HS-5 (cell line): ENCODE measurements around the gene ACKR4.
"Not testable (repeated sequence)": the region's sequence is repeated elsewhere in the genome, so short reads cannot be mapped to it uniquely, and the experiment has no call there.

Experiments
- DNase-seq: peaks from one replicate; pipeline ENCODE4 v3.0.0-alpha.2; 2012; ENCODE audit warnings: low read depth

The ACKR4 gene

GRCh38 chr3:132594498-132594897 is 2.6 kb upstream of the ACKR4 start:
- DNase-seq, result no peak

GRCh38 chr3:132595014-132595413 is 2.1 kb upstream of the ACKR4 start:
- DNase-seq, result no peak

- no peak for DNase-seq
Measured at GRCh38 chr3:132596326-132596725, 744 bp upstream of the ACKR4 start.

- DNase-seq, result no peak
Measured at GRCh38 chr3:132597660-132598059, 590 bp downstream of the ACKR4 start.

- no peak for DNase-seq
Measured at GRCh38 chr3:132598181-132598580, 1.1 kb downstream of the ACKR4 start.

- DNase-seq, result not testable (repeated sequence)
Measured at GRCh38 chr3:132600614-132601013, 3.5 kb downstream of the ACKR4 start.

GRCh38 chr3:132605374-132605792 is 8.3 kb downstream of the ACKR4 start:
- no peak for DNase-seq

GRCh38 chr3:132606085-132606484 is 9.0 kb downstream of the ACKR4 start:
- no peak for DNase-seq

- not testable (repeated sequence) for DNase-seq
Measured at GRCh38 chr3:132606620-132607019, 9.6 kb downstream of the ACKR4 start.

GRCh38 chr3:132615301-132615700 is 18.2 kb downstream of the ACKR4 start:
- not testable (repeated sequence) for DNase-seq

GRCh38 chr3:132615881-132616280 is 18.8 kb downstream of the ACKR4 start:
- no peak for DNase-seq

- DNase-seq, result no peak
Measured at GRCh38 chr3:132616780-132617179, 19.7 kb downstream of the ACKR4 start.

- DNase-seq, result no peak
Measured at GRCh38 chr3:132622148-132622547, 25.1 kb downstream of the ACKR4 start.

- no peak for DNase-seq
Measured at GRCh38 chr3:132622761-132623160, 25.7 kb downstream of the ACKR4 start.

GRCh38 chr3:132623646-132624045 is 26.6 kb downstream of the ACKR4 start:
- no peak for DNase-seq

- no peak for DNase-seq
Measured at GRCh38 chr3:132624790-132625189, 27.7 kb downstream of the ACKR4 start.

GRCh38 chr3:132625613-132626012 is 28.5 kb downstream of the ACKR4 start:
- no peak for DNase-seq

GRCh38 chr3:132626955-132627354 is 29.9 kb downstream of the ACKR4 start:
- no peak for DNase-seq

- DNase-seq, result no peak
Measured at GRCh38 chr3:132628157-132628556, 31.1 kb downstream of the ACKR4 start.

- DNase-seq, result no peak
Measured at GRCh38 chr3:132629928-132630327, 32.9 kb downstream of the ACKR4 start.

GRCh38 chr3:132630612-132631011 is 33.5 kb downstream of the ACKR4 start:
- DNase-seq, result no peak

GRCh38 chr3:132635052-132635451 is 38.0 kb downstream of the ACKR4 start:
- no peak for DNase-seq

GRCh38 chr3:132637590-132637989 is 40.5 kb downstream of the ACKR4 start:
- no peak for DNase-seq

- no peak for DNase-seq
Measured at GRCh38 chr3:132638706-132639105, 41.6 kb downstream of the ACKR4 start.

GRCh38 chr3:132641427-132641826 is 44.4 kb downstream of the ACKR4 start:
- not testable (repeated sequence) for DNase-seq
